ENCODE data around the gene LMO7. TPM values are rescaled to one million over a fixed set of nuclear protein-coding genes. Genes with fewer than 3 reads are reported as not detected.

LMO7 gene
- total RNA-seq, 3 donors from 2014 or later = 11.0 to 71.3 (median 32.8) TPM

DNA sequence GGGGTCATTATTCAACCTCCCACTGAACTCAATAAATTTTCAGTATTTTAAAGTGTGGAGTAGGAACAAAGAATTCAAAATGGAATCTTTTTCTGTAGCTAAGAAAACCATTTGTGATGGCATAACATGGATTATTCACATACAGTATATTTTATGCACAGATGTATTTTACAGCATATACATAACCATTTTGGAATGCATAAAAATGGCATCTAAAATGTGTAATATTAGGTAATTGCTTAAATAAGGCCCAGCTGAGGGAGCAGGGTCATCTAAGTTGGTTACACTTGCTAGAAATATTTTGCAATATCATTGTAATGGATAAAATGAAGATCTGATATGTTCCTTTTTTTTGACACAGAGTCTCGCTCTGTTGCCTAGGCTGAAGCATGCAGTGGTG is 146.9 kb downstream of the LMO7 start:
- TF ChIP-seq, protein P1, sequence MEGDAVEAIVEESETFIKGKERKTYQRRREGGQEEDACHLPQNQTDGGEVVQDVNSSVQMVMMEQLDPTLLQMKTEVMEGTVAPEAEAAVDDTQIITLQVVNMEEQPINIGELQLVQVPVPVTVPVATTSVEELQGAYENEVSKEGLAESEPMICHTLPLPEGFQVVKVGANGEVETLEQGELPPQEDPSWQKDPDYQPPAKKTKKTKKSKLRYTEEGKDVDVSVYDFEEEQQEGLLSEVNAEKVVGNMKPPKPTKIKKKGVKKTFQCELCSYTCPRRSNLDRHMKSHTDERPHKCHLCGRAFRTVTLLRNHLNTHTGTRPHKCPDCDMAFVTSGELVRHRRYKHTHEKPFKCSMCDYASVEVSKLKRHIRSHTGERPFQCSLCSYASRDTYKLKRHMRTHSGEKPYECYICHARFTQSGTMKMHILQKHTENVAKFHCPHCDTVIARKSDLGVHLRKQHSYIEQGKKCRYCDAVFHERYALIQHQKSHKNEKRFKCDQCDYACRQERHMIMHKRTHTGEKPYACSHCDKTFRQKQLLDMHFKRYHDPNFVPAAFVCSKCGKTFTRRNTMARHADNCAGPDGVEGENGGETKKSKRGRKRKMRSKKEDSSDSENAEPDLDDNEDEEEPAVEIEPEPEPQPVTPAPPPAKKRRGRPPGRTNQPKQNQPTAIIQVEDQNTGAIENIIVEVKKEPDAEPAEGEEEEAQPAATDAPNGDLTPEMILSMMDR (IDR thresholded peaks at IDR 0.05) = no peak
- no peak for TF ChIP-seq POLR2A (IDR thresholded peaks at IDR 0.05)
- H3K36me3 ChIP-seq = no peaks in the 10 kb centered on the region
- intact Hi-C loops (cut with DNase I; ENCODE audit: low total_unique reads) = no loop called here
- no peak for DNase-seq (ENCODE audit: low spot score in 2 of 2)
- peaks cover 0 to 8% of the 10 kb centered on the region in 2 donors for H3K9me3 ChIP-seq
- no peaks in the 10 kb centered on the region for H3K4me1 ChIP-seq
- H3K4me3 ChIP-seq = no peak overlapping the region
- no peak overlapping the region for H3K27ac ChIP-seq
- H3K27me3 ChIP-seq = no peaks in the 10 kb centered on the region

DNA sequence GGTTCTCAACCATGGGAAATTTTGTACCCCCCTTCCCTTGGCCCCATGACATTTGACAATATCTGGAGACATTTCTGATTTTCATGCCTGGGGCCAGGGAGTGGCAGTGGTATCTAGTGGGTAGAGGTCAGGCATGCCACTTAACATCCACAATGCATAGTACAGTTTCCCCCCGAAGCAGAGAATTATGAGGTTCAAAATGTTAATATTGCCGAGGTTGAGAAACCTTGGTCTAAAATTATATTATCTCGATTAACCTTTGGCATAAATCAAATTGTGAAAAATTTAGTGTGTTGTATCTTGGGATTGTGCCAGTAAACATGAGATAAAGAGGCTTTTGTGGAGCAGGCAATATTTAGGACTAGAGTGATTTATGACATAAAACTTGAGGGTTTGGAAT is 147.9 kb downstream of the LMO7 start:
- Histone ChIP-seq H3K9me3 (peaks cover 0 to 8% of the 10 kb centered on the region in 2 donors), H3K4me1 (no peaks in the 10 kb centered on the region), H3K36me3 (no peaks in the 10 kb centered on the region), H3K27ac (no peak overlapping the region), H3K27me3 (no peaks in the 10 kb centered on the region), H3K4me3 (no peak overlapping the region)
- no peak for TF ChIP-seq POLR2A (IDR thresholded peaks at IDR 0.05)
- TF ChIP-seq POLR2AphosphoS5 (IDR thresholded peaks at IDR 0.05) = no peak
- TF ChIP-seq, protein P1 (IDR thresholded peaks at IDR 0.05) = no peak
- no peak for DNase-seq (ENCODE audit: low spot score in 2 of 2)
- intact Hi-C loops (cut with DNase I; ENCODE audit: low total_unique reads) = no loop called here

DNA sequence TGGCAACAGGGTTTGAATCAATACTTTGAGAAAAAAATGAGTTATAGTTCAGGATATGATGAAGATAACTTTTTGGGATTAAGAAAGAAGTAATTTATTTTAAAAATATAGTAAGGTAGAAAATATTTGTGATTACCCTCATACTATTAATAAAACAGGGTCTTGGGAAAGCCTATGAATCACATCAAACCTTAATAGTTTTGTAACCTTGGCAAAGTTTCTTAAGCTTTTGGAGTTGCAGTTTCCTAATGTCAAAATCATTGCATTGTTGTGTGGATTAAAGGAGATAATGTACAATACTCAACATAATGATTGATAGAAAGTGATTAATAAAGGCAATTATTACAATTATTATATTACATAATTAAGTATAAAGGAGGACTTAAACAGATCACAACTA is 149.0 kb downstream of the LMO7 start:
- intact Hi-C loops (cut with DNase I; ENCODE audit: low total_unique reads) = no loop called here
- Histone ChIP-seq H3K27ac (no peak overlapping the region), H3K4me3 (no peak overlapping the region), H3K4me1 (no peaks in the 10 kb centered on the region), H3K27me3 (no peaks in the 10 kb centered on the region), H3K9me3 (peaks cover 0 to 7% of the 10 kb centered on the region in 2 donors), H3K36me3 (no peaks in the 10 kb centered on the region)
- no peak for DNase-seq (ENCODE audit: low spot score in 2 of 2)
- TF ChIP-seq POLR2AphosphoS5 (IDR thresholded peaks at IDR 0.05) = no peak
- TF ChIP-seq POLR2A (IDR thresholded peaks at IDR 0.05) = no peak
- TF ChIP-seq, protein P1 (IDR thresholded peaks at IDR 0.05) = no peak

DNA sequence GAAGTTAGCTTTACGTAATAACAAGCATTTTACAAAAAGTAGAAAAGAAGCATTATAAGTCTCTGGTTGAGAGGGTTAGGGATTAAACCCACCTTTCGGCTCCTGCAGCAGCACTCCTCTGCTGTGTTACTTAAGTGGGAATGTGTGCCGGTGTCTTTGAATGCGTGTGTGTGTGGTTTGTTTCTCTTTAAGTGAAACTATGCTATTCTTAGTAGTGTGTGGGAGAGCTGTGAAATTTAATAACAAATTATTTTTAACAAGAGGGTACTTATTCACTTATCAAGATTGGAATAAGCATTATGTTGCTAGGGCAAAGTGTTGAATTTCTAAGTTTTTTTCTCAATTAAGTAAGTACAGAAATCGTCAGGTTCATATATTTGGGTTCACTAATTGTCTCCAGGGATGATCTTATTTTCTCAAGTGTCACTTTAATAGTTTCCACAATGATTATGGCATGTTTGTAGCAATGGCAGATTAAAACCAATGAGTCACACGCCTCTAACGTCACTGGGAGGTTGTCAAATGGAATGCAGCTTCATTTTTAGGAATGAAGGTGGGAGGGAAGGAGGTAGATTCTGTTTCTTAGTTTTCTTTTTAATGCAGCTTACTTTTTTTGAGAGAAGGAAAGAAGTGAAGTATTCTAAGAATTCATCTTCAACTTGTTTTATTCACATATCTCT is 151.3 kb downstream of the LMO7 start:
- DNase-seq (ENCODE audit: low spot score in 2 of 2) = no peak
- Histone ChIP-seq H3K4me3 (no peak overlapping the region), H3K27me3 (no peaks in the 10 kb centered on the region), H3K9me3 (no peaks in the 10 kb centered on the region), H3K27ac (no peak overlapping the region), H3K36me3 (no peaks in the 10 kb centered on the region), H3K4me1 (no peaks in the 10 kb centered on the region)
- TF ChIP-seq POLR2AphosphoS5 (IDR thresholded peaks at IDR 0.05) (no peak), POLR2A (IDR thresholded peaks at IDR 0.05) (no peak)
- TF ChIP-seq, protein P1 (IDR thresholded peaks at IDR 0.05) = no peak
- intact Hi-C loops (cut with DNase I; ENCODE audit: low total_unique reads) = no loop called here

DNA sequence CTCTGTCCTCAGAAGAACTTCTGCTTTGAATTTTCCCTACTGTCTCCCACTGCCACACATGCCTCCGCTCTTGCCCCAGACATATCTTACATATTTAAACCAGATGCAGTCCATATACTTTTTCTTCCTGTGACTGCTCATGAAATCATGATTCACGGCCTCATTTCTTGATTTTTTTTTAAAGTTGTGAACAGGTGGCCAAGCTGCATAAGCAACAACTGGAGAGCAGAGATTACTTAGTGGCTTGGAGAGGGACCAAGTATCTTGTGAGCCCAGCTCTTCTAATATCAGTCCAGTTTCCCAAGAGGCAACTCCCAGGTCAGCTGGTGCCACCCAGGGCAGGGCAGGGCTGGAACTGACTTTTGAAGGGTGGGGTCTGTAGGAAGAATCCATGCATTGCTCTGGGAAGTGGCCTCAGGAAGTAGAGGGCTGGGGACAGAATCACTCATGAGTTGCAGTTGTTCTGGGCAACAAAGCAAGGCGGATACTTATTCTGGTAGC is 152.4 kb downstream of the LMO7 start:
- H3K27ac ChIP-seq = no peak overlapping the region
- H3K36me3 ChIP-seq = no peaks in the 10 kb centered on the region
- TF ChIP-seq, protein P1 (IDR thresholded peaks at IDR 0.05) = no peak
- TF ChIP-seq POLR2AphosphoS5 (IDR thresholded peaks at IDR 0.05) = no peak
- TF ChIP-seq POLR2A (IDR thresholded peaks at IDR 0.05) = no peak
- H3K27me3 ChIP-seq = no peaks in the 10 kb centered on the region
- DNase-seq (ENCODE audit: low spot score in 2 of 2) = no peak
- H3K4me1 ChIP-seq = no peaks in the 10 kb centered on the region
- H3K4me3 ChIP-seq = no peak overlapping the region
- intact Hi-C loops (cut with DNase I; ENCODE audit: low total_unique reads) = no loop called here
- no peaks in the 10 kb centered on the region for H3K9me3 ChIP-seq

Data from breast epithelium (tissue), 4 donors.